GM23248 (cell line): ENCODE results near the gene AGL.

ENCODE experiments used
- EZH2 ChIP-seq: fragments of 200-600 bp; sonication (generic); IDR thresholded peaks from 2 replicates; pipeline ENCODE4 v1.6.1; 2018; ENCODE audit warnings: antibody characterized with exemption, mild to moderate bottlenecking; ENCODE audit not compliant: insufficient read depth, poor library complexity, severe bottlenecking
- EZH2phosphoT487 ChIP-seq: fragments of 200-600 bp; sonication (generic); IDR thresholded peaks from 2 replicates; pipeline ENCODE4 v1.6.1; 2018; ENCODE audit warnings: antibody characterized with exemption, moderate library complexity, mild to moderate bottlenecking, low read depth; ENCODE audit not compliant: insufficient read depth

DNA sequence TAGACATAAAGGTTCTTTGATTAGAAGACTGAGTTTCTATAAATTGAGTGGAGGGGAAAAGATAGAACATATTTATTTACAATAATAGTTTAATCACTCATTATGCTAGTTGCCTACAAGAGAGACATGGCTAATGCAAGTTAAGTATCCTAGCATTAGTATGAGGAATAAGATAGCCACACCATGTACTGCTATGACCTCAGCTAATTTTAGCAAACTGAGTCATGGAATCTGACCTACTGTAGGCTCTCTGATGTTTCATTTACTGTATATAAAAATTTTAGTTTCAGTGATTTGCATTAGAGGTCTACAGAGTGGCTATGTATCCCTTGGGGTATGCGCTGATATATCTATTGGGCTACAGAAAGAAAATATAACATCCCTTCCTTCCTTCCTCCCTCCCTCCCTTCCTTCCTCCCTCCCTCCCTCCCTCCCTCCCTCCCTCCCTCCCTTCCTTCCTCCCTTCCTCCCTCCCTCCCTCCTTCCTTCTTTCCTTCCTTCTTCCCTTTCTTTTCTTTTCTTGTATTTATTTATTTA, 5.8 kb downstream of the AGL start:
- TF ChIP-seq EZH2 (no peak), EZH2phosphoT487 (no peak)
